GM18861 (cell line): Measurements from ENCODE around the gene GPR34.
A peak's percentile ranks its signal among the peaks of the same experiment; 100 is the strongest.

Experiments used
- ATAC-seq: cut with Tn5 transposase; IDR thresholded peaks from one replicate; pipeline ENCODE4 v1.9.1; 2021; ENCODE audit not compliant: unreplicated experiment

Gene GPR34

GRCh38 chrX:41732260-41732659, 43.5 kb downstream of the GPR34 start:
- no peak for ATAC-seq

DNA sequence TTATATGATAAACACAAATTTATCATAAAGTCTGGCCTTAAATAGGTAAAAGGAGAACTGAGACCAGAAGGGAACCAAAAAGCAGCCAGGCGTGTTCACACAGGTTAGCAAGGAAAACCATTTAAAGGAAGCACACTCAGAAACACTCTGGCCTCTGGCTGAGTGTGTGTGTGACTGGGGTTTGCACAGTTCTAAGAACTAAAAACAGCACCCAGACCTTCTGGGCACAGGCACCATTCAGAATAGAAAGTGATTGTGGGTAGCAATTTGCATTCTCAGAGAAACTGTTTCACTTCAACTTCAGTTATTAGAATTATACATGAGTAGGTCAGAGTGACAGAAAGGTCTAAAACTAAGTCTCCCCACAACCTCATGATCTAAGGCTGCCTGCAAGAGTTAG, 45.2 kb downstream of the GPR34 start:
- peak; percentile 93 for ATAC-seq

- no peak for ATAC-seq
Measured at GRCh38 chrX:41734530-41734929, 45.8 kb downstream of the GPR34 start.

GRCh38 chrX:41737065-41737464, 48.3 kb downstream of the GPR34 start:
- no peak for ATAC-seq

DNA sequence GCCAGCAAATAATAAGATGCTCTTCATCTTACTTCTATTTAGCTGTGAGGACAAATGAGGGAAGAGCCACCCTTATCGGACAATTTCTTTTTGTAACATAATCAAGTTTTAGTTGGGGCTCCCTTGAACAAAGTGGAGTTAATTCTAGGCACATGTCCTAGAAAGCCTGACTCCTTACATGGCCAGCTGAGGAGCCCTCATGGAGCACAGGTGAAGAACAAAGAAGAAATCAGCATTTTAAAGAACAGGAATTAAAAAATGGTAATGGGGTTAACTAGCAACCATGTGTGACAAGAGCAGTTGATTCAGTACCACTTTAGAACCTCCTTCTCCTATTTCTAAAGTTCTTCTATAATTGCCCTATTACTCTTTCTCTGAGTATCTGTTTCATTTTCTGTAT, 51.1 kb downstream of the GPR34 start:
- no peak for ATAC-seq
